ENCODE data around the gene COPZ2.

Gene COPZ2

DNA sequence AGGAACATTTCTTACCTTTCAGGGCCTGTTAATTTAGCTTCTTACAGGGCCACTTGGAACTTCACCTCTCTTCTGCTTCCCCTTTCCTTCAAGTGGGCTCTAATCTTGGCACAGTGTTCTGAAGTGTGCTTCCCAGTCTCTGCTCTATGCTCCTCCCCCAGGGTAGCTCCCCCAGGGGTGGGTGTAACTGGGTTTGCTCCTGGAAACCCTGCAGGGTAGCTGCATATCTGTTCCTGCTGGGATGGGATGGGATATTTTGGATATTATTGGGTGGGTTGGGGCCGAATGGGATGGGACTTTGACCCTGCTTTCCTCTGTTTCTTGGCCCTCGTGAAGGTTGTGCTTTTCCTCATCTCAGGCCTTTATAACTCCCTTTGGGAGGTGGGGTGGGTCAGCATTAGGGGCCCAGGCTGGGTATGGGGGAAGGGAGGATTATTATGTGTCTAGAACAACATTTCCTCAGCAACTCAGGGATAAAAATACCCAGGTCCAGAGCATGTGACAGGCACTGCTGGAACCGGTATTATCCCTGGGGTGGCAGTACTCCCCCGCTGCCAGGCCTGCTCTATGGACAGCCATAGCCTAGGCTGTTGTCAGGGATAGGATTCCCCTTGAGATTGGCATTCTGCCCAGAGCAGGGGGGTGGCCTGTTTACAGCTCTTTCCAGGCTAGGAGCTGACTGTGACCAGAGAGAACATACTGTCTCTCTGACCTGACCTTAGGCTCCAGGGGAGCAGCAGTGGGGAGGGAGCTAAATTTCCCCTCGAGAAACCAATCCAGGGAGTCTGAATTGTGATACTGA lies 15.6 kb upstream of the COPZ2 start (continued):
- TF ChIP-seq IKZF3 (tag by site-specific recombination; IDR thresholded peaks at IDR 0.05) (peak; percentile 79), ZNF544 (tag by site-specific recombination; IDR thresholded peaks at IDR 0.05) (no peak), ZNF629 (tag by site-specific recombination; IDR thresholded peaks at IDR 0.05) (no peak; the same call in 1 of the 2 replicates), ZNF248 (tag by site-specific recombination; IDR thresholded peaks at IDR 0.05) (no peak), ZFP41 (tag by site-specific recombination; IDR thresholded peaks at IDR 0.05; ENCODE audit: borderline replicate concordance) (no peak), RBAK (tag by site-specific recombination; IDR thresholded peaks at IDR 0.05) (no peak), ZNF24 (tag by site-specific recombination; IDR thresholded peaks at IDR 0.05) (0 out of 2 replicates have a peak, but pooled peaks have one; percentile 28), HOXA7 (CRISPR knock-in tag; IDR thresholded peaks at IDR 0.05; ENCODE audit: borderline replicate concordance) (no peak), ZNF302 (tag by site-specific recombination; IDR thresholded peaks at IDR 0.05; ENCODE audit: low read depth) (no peak), SCRT2 (tag by site-specific recombination; IDR thresholded peaks at IDR 0.05) (no peak), ZNF600 (tag by site-specific recombination; IDR thresholded peaks at IDR 0.05) (peak; percentile 75), ZNF785 (tag by site-specific recombination; IDR thresholded peaks at IDR 0.05) (no peak), GLIS2 (tag by site-specific recombination; IDR thresholded peaks at IDR 0.05) (peak; percentile 5; the same call in 1 of the 2 replicates), FEZF1 (tag by site-specific recombination; IDR thresholded peaks at IDR 0.05) (peak; percentile 8; the same call in 1 of the 2 replicates), ZXDB (tag by site-specific recombination; IDR thresholded peaks at IDR 0.05) (0 out of 2 replicates have a peak, but pooled peaks have one; percentile 34), ZBTB8A (tag by site-specific recombination; IDR thresholded peaks at IDR 0.05) (no peak), ZSCAN23 (tag by site-specific recombination; IDR thresholded peaks at IDR 0.05) (0 out of 2 replicates have a peak, but pooled peaks have one; percentile 11), EGR2 (tag by site-specific recombination; IDR thresholded peaks at IDR 0.05; ENCODE audit: low read depth) (peak; percentile 25; the same call in 1 of the 2 replicates), OSR2 (tag by site-specific recombination; IDR thresholded peaks at IDR 0.05) (no peak), ZNF202 (tag by site-specific recombination; IDR thresholded peaks at IDR 0.05; ENCODE audit: borderline replicate concordance) (no peak), GLI2 (tag by site-specific recombination; IDR thresholded peaks at IDR 0.05; ENCODE audit: borderline replicate concordance, low read depth) (no peak), ZNF701 (tag by site-specific recombination; IDR thresholded peaks at IDR 0.05) (no peak), ZFHX2 (tag by site-specific recombination; conservative IDR thresholded peaks at IDR 0.05) (peak; percentile 28; the same call in 1 of the 2 replicates), ZNF335 (tag by site-specific recombination; conservative IDR thresholded peaks at IDR 0.05) (peak; percentile 73), ZNF530 (tag by site-specific recombination; IDR thresholded peaks at IDR 0.05; ENCODE audit: low read depth) (no peak), ZBTB17 (tag by site-specific recombination; IDR thresholded peaks at IDR 0.05) (peak; percentile 94)
- TF ChIP-seq, protein P1, sequence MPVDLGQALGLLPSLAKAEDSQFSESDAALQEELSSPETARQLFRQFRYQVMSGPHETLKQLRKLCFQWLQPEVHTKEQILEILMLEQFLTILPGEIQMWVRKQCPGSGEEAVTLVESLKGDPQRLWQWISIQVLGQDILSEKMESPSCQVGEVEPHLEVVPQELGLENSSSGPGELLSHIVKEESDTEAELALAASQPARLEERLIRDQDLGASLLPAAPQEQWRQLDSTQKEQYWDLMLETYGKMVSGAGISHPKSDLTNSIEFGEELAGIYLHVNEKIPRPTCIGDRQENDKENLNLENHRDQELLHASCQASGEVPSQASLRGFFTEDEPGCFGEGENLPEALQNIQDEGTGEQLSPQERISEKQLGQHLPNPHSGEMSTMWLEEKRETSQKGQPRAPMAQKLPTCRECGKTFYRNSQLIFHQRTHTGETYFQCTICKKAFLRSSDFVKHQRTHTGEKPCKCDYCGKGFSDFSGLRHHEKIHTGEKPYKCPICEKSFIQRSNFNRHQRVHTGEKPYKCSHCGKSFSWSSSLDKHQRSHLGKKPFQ (tag by site-specific recombination; IDR thresholded peaks at IDR 0.05), result no peak
- TF ChIP-seq, protein P2, sequence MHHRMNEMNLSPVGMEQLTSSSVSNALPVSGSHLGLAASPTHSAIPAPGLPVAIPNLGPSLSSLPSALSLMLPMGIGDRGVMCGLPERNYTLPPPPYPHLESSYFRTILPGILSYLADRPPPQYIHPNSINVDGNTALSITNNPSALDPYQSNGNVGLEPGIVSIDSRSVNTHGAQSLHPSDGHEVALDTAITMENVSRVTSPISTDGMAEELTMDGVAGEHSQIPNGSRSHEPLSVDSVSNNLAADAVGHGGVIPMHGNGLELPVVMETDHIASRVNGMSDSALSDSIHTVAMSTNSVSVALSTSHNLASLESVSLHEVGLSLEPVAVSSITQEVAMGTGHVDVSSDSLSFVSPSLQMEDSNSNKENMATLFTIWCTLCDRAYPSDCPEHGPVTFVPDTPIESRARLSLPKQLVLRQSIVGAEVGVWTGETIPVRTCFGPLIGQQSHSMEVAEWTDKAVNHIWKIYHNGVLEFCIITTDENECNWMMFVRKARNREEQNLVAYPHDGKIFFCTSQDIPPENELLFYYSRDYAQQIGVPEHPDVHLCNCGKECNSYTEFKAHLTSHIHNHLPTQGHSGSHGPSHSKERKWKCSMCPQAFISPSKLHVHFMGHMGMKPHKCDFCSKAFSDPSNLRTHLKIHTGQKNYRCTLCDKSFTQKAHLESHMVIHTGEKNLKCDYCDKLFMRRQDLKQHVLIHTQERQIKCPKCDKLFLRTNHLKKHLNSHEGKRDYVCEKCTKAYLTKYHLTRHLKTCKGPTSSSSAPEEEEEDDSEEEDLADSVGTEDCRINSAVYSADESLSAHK (tag by site-specific recombination; IDR thresholded peaks at IDR 0.05), result 0 out of 2 replicates have a peak, but pooled peaks have one; percentile 11
- TF ChIP-seq, protein P3, sequence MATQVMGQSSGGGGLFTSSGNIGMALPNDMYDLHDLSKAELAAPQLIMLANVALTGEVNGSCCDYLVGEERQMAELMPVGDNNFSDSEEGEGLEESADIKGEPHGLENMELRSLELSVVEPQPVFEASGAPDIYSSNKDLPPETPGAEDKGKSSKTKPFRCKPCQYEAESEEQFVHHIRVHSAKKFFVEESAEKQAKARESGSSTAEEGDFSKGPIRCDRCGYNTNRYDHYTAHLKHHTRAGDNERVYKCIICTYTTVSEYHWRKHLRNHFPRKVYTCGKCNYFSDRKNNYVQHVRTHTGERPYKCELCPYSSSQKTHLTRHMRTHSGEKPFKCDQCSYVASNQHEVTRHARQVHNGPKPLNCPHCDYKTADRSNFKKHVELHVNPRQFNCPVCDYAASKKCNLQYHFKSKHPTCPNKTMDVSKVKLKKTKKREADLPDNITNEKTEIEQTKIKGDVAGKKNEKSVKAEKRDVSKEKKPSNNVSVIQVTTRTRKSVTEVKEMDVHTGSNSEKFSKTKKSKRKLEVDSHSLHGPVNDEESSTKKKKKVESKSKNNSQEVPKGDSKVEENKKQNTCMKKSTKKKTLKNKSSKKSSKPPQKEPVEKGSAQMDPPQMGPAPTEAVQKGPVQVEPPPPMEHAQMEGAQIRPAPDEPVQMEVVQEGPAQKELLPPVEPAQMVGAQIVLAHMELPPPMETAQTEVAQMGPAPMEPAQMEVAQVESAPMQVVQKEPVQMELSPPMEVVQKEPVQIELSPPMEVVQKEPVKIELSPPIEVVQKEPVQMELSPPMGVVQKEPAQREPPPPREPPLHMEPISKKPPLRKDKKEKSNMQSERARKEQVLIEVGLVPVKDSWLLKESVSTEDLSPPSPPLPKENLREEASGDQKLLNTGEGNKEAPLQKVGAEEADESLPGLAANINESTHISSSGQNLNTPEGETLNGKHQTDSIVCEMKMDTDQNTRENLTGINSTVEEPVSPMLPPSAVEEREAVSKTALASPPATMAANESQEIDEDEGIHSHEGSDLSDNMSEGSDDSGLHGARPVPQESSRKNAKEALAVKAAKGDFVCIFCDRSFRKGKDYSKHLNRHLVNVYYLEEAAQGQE (tag by site-specific recombination; IDR thresholded peaks at IDR 0.05), result no peak
- TF ChIP-seq, protein P4, sequence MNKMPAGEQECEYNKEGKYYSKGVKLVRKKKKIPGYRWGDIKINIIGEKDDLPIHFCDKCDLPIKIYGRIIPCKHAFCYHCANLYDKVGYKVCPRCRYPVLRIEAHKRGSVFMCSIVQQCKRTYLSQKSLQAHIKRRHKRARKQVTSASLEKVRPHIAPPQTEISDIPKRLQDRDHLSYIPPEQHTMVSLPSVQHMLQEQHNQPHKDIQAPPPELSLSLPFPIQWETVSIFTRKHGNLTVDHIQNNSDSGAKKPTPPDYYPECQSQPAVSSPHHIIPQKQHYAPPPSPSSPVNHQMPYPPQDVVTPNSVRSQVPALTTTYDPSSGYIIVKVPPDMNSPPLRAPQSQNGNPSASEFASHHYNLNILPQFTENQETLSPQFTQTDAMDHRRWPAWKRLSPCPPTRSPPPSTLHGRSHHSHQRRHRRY (tag by site-specific recombination; IDR thresholded peaks at IDR 0.05), result no peak
- TF ChIP-seq, protein P5, sequence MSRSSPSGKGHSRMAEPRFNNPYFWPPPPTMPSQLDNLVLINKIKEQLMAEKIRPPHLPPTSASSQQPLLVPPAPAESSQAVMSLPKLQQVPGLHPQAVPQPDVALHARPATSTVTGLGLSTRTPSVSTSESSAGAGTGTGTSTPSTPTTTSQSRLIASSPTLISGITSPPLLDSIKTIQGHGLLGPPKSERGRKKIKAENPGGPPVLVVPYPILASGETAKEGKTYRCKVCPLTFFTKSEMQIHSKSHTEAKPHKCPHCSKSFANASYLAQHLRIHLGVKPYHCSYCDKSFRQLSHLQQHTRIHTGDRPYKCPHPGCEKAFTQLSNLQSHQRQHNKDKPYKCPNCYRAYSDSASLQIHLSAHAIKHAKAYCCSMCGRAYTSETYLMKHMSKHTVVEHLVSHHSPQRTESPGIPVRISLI (tag by site-specific recombination; IDR thresholded peaks at IDR 0.05), result no peak
